ENCODE measurements around the gene CGB1.

CGB1 gene

GRCh38 chr19:48994035-48994386 lies 42.7 kb downstream of the CGB1 start:
- in situ Hi-C loops (cut with MboI; ENCODE audit: low pct_unique_long_range_greater_than_20kb, low sequenced_read_pairs, unreplicated experiment), result no loop called here
- no peak for TF ChIP-seq CTCF (IDR thresholded peaks at IDR 0.05; ENCODE audit: extremely low read depth, insufficient read depth, missing control alignments)
- no peak for DNase-seq (ENCODE audit: low spot score)

GRCh38 chr19:48993175-48994034 lies 43.3 kb downstream of the CGB1 start, which contains the start of the genes GYS1 and RUVBL2:
Gene GYS1, minus strand, starts transcription at chr19:48993309. Its CDS starts 197 bp downstream, at chr19:48993112.
Gene RUVBL2, plus strand, starts transcription at chr19:48993887. Its CDS starts 25 bp downstream, at chr19:48993912.
- in situ Hi-C loops (cut with MboI; ENCODE audit: low pct_unique_long_range_greater_than_20kb, low sequenced_read_pairs, unreplicated experiment), result no loop called here
- DNase-seq (ENCODE audit: low spot score), result peak; percentile 99
- TF ChIP-seq CTCF (IDR thresholded peaks at IDR 0.05; ENCODE audit: extremely low read depth, insufficient read depth, missing control alignments), result peak; percentile 92

- in situ Hi-C loops (cut with MboI; ENCODE audit: low pct_unique_long_range_greater_than_20kb, low sequenced_read_pairs, unreplicated experiment), result no loop called here
- DNase-seq (ENCODE audit: low spot score), result no peak
- no peak for TF ChIP-seq CTCF (IDR thresholded peaks at IDR 0.05; ENCODE audit: extremely low read depth, insufficient read depth, missing control alignments)
Observed at GRCh38 chr19:48992581-48993174, 44.0 kb downstream of the CGB1 start.

GRCh38 chr19:48991873-48992580 lies 44.7 kb downstream of the CGB1 start:
- in situ Hi-C loops (cut with MboI; ENCODE audit: low pct_unique_long_range_greater_than_20kb, low sequenced_read_pairs, unreplicated experiment), result no loop called here
- no peak for TF ChIP-seq CTCF (IDR thresholded peaks at IDR 0.05; ENCODE audit: extremely low read depth, insufficient read depth, missing control alignments)
- peak; percentile 69 for DNase-seq (ENCODE audit: low spot score)

GRCh38 chr19:48991011-48991609 lies 45.6 kb downstream of the CGB1 start:
- TF ChIP-seq CTCF (IDR thresholded peaks at IDR 0.05; ENCODE audit: extremely low read depth, insufficient read depth, missing control alignments), result no peak
- in situ Hi-C loops (cut with MboI; ENCODE audit: low pct_unique_long_range_greater_than_20kb, low sequenced_read_pairs, unreplicated experiment), result no loop called here
- no peak for DNase-seq (ENCODE audit: low spot score)

- no peak for DNase-seq (ENCODE audit: low spot score)
- in situ Hi-C loops (cut with MboI; ENCODE audit: low pct_unique_long_range_greater_than_20kb, low sequenced_read_pairs, unreplicated experiment), result no loop called here
- no peak for TF ChIP-seq CTCF (IDR thresholded peaks at IDR 0.05; ENCODE audit: extremely low read depth, insufficient read depth, missing control alignments)
Observed at GRCh38 chr19:48990400-48990799, 46.3 kb downstream of the CGB1 start.
